Neural cell (in vitro differentiated cells): ENCODE measurements around the gene CNST. TPM values are rescaled to one million over a fixed set of nuclear protein-coding genes. Genes with fewer than 3 reads are reported as not detected.

Experiments
- H2AFZ ChIP-seq: fragments of 200-600, 300-800 bp; sonication (generic), shearing (Covaris generic); 2 replicates; pipeline ENCODE4 v1.6.0; 2014; ENCODE audit warnings: low read depth, mild to moderate bottlenecking, antibody characterized with exemption, low read length, moderate library complexity
- H3F3A ChIP-seq: fragments of 200-600 bp; shearing (Covaris generic); 2 replicates; pipeline ENCODE4 v1.6.1; 2016; ENCODE audit warnings: mild to moderate bottlenecking, moderate library complexity, mixed read lengths, antibody characterized with exemption, low read length; ENCODE audit not compliant: insufficient read depth, poor library complexity, severe bottlenecking
- H3K27ac ChIP-seq: fragments of 200-600, 300-800 bp; sonication (generic), shearing (Covaris generic); 2 replicates; pipeline ENCODE4 v1.5.1; 2014; ENCODE audit warnings: mild to moderate bottlenecking, low read length, moderate library complexity
- H3K27me3 ChIP-seq: fragments of 300-800, 200-600 bp; sonication (generic), shearing (Covaris generic); 2 replicates; pipeline ENCODE4 v1.6.0; 2014; ENCODE audit warnings: mild to moderate bottlenecking, low read depth, low read length, moderate library complexity; ENCODE audit not compliant: insufficient read depth
- H3K36me3 ChIP-seq: fragments of 300-800, 200-600 bp; sonication (generic), shearing (Covaris generic); 2 replicates; pipeline ENCODE4 v1.5.1; 2014; ENCODE audit warnings: mild to moderate bottlenecking, antibody characterized with exemption, low read length, moderate library complexity; ENCODE audit not compliant: insufficient read depth
- H3K4me2 ChIP-seq: fragments of 300-800, 200-600 bp; sonication (generic), shearing (Covaris generic); 2 replicates; pipeline ENCODE4 v1.6.0; 2014; ENCODE audit warnings: mild to moderate bottlenecking, low read length
- H3K4me3 ChIP-seq: fragments of 300-800, 200-600 bp; sonication (generic), shearing (Covaris generic); 2 replicates; pipeline ENCODE4 v1.5.1; 2014; ENCODE audit warnings: mild to moderate bottlenecking, low read length, moderate library complexity
- H3K79me2 ChIP-seq: fragments of 200-600 bp; shearing (Covaris generic); replicated peaks from 2 replicates; pipeline ENCODE4 v1.6.0; 2014; ENCODE audit warnings: mild to moderate bottlenecking, low read length, moderate library complexity; ENCODE audit not compliant: insufficient read depth
- H3K9ac ChIP-seq: fragments of 300-800, 200-600 bp; sonication (generic), shearing (Covaris generic); 2 replicates; pipeline ENCODE4 v1.6.1; 2016; ENCODE audit warnings: mild to moderate bottlenecking, low read length, mixed read lengths
- H3K9me2 ChIP-seq: fragments of 200-600 bp; shearing (Covaris generic); 2 replicates; pipeline ENCODE4 v1.6.1; 2016; ENCODE audit warnings: mild to moderate bottlenecking, low read length, mixed read lengths; ENCODE audit not compliant: insufficient read depth
- H3K9me3 ChIP-seq: fragments of 200-600, 300-800 bp; sonication (generic), shearing (Covaris generic); 2 replicates; pipeline ENCODE4 v1.6.1; 2016; ENCODE audit warnings: mild to moderate bottlenecking, mixed run types, low read length, moderate library complexity, mixed read lengths
- H4K20me1 ChIP-seq: fragments of 200-600 bp; shearing (Covaris generic); 2 replicates; pipeline ENCODE4 v1.6.1; 2016; ENCODE audit warnings: mild to moderate bottlenecking, mixed run types; ENCODE audit not compliant: insufficient read depth
- EP300 ChIP-seq: fragments of 450-650 bp; conservative IDR thresholded peaks from 2 replicates; pipeline ENCODE4 v1.6.1; 2014; ENCODE audit warnings: antibody characterized with exemption, mild to moderate bottlenecking, moderate library complexity; ENCODE audit not compliant: poor library complexity, severe bottlenecking
- EZH2 ChIP-seq: fragments of 200-600, 300-800 bp; shearing (Covaris generic), sonication (generic); IDR thresholded peaks from 2 replicates; pipeline ENCODE4 v1.6.1; 2014; ENCODE audit warnings: antibody characterized with exemption, low read length, borderline replicate concordance, mild to moderate bottlenecking; ENCODE audit not compliant: insufficient read depth, poor library complexity, severe bottlenecking
- RAD21 ChIP-seq: fragments of 450-650 bp; conservative IDR thresholded peaks from 2 replicates; pipeline ENCODE4 v1.6.1; 2014; ENCODE audit warnings: antibody characterized with exemption, mild to moderate bottlenecking, moderate library complexity
- SMC3 ChIP-seq: fragments of 450-650 bp; conservative IDR thresholded peaks from 2 replicates; pipeline ENCODE4 v1.6.1; 2014; ENCODE audit warnings: antibody characterized with exemption, mild to moderate bottlenecking, moderate library complexity; ENCODE audit not compliant: poor library complexity
- TAF1 ChIP-seq: IDR thresholded peaks from 2 replicates; pipeline ENCODE4 v1.6.1; 2012; ENCODE audit warnings: low read depth
- polyA plus RNA-seq: library from polyadenylated mRNA; depleted of rRNA; stranded (reverse); fragments of >200 nt; gene quantifications from 2 replicates; pipeline ENCODE4 v1.2.3, GENCODE V29; 2014
- TF ChIP-seq, protein P1 (sequence below): fragments of 450-650 bp; IDR thresholded peaks from 2 replicates; pipeline ENCODE4 v1.5.1; 2014; ENCODE audit warnings: antibody characterized with exemption, mild to moderate bottlenecking, moderate library complexity; ENCODE audit not compliant: poor library complexity, severe bottlenecking
- TF ChIP-seq, protein P2 (sequence below): IDR thresholded peaks from 2 replicates; pipeline ENCODE4 v1.6.1; 2012; ENCODE audit warnings: borderline replicate concordance

Gene CNST
- polyA plus RNA-seq, 1 donor from 2014 or later: 26.3 TPM

DNA sequence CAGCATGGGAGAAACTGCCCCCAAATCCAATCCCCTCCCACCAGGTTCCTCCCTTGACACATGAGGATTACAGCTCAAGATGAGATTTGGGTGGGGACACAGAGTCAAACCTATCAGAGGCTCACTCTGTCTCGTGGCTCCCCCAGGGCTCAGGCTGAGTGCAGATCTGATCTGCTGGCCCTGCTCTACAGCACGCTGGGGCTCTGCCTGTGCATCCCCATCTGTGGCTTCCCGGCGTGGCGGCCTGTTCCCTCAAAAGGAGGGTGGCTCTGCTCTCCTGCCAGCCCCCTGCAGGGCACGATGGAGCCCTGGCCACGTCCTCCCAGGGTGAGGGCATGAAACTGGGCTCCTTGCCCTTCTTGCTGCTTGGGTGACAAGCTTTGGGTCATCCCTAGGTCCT is 39.3 kb upstream of the CNST start:
- Histone ChIP-seq H3K4me2 (no peak overlapping the region), H3F3A (no peaks in the 10 kb centered on the region), H3K9me3 (no peaks in the 10 kb centered on the region), H4K20me1 (no peaks in the 10 kb centered on the region), H3K9ac (no peak overlapping the region), H2AFZ (no peak overlapping the region), H3K9me2 (no peaks in the 10 kb centered on the region), H3K27me3 (no peaks in the 10 kb centered on the region), H3K36me3 (no peaks in the 10 kb centered on the region), H3K4me3 (no peak overlapping the region), H3K27ac (no peak overlapping the region), H3K79me2 (no peaks in the 10 kb centered on the region)
- TF ChIP-seq, protein P1, sequence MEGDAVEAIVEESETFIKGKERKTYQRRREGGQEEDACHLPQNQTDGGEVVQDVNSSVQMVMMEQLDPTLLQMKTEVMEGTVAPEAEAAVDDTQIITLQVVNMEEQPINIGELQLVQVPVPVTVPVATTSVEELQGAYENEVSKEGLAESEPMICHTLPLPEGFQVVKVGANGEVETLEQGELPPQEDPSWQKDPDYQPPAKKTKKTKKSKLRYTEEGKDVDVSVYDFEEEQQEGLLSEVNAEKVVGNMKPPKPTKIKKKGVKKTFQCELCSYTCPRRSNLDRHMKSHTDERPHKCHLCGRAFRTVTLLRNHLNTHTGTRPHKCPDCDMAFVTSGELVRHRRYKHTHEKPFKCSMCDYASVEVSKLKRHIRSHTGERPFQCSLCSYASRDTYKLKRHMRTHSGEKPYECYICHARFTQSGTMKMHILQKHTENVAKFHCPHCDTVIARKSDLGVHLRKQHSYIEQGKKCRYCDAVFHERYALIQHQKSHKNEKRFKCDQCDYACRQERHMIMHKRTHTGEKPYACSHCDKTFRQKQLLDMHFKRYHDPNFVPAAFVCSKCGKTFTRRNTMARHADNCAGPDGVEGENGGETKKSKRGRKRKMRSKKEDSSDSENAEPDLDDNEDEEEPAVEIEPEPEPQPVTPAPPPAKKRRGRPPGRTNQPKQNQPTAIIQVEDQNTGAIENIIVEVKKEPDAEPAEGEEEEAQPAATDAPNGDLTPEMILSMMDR: no peak
- TF ChIP-seq SMC3: no peak

DNA sequence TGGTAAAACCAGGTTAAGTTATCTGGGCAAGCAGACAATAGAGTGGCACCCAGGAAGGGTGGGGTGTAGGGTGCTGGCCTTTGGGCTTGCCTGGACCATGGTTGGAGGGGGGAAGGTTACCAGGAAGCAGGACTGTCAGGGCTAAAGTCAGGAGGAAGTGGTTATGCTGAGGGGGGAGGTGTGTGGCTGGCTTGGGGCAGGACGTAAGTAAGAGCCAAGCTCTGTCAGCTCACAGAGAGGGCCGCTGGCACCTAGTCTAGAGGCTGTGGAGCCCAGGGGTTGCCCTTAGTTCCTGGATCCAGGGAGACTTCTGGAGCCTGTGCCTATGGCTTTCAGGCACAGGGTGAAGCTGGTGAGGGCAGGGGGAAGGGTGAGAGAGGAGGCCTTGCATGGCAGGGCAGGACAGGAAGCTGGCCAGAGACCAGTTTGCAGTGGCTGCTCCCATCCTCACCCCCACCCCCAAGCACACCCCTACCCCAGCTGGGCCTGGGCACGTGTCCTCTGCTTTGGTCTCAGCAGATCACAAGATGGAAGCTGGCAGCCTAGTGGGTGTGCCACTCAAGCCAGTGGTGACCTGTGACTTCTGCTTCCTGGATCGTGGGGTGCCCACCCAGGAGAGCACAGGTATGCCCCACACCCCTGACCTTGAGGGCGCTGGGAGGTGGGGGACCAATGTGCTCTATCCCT is 38.7 kb upstream of the CNST start:
- Histone ChIP-seq H3K9ac (no peak overlapping the region), H3K27me3 (no peaks in the 10 kb centered on the region), H4K20me1 (no peaks in the 10 kb centered on the region), H3F3A (no peaks in the 10 kb centered on the region), H2AFZ (no peak overlapping the region), H3K79me2 (no peaks in the 10 kb centered on the region), H3K27ac (no peak overlapping the region), H3K9me2 (no peaks in the 10 kb centered on the region), H3K4me2 (no peak overlapping the region), H3K4me3 (no peak overlapping the region), H3K36me3 (no peaks in the 10 kb centered on the region), H3K9me3 (no peaks in the 10 kb centered on the region)
- TF ChIP-seq EP300 (no peak), EZH2 (no peak), SMC3 (no peak), TAF1 (no peak), RAD21 (no peak)
- TF ChIP-seq, protein P1: no peak
- TF ChIP-seq, protein P2, sequence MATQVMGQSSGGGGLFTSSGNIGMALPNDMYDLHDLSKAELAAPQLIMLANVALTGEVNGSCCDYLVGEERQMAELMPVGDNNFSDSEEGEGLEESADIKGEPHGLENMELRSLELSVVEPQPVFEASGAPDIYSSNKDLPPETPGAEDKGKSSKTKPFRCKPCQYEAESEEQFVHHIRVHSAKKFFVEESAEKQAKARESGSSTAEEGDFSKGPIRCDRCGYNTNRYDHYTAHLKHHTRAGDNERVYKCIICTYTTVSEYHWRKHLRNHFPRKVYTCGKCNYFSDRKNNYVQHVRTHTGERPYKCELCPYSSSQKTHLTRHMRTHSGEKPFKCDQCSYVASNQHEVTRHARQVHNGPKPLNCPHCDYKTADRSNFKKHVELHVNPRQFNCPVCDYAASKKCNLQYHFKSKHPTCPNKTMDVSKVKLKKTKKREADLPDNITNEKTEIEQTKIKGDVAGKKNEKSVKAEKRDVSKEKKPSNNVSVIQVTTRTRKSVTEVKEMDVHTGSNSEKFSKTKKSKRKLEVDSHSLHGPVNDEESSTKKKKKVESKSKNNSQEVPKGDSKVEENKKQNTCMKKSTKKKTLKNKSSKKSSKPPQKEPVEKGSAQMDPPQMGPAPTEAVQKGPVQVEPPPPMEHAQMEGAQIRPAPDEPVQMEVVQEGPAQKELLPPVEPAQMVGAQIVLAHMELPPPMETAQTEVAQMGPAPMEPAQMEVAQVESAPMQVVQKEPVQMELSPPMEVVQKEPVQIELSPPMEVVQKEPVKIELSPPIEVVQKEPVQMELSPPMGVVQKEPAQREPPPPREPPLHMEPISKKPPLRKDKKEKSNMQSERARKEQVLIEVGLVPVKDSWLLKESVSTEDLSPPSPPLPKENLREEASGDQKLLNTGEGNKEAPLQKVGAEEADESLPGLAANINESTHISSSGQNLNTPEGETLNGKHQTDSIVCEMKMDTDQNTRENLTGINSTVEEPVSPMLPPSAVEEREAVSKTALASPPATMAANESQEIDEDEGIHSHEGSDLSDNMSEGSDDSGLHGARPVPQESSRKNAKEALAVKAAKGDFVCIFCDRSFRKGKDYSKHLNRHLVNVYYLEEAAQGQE: no peak
